GM12872 (cell line): ENCODE data around the gene MRGPRG.

Source experiments
- CTCF ChIP-seq: IDR thresholded peaks from 3 replicates; pipeline ENCODE4 v1.5.1; 2011; ENCODE audit warnings: low read depth, mild to moderate bottlenecking, low read length, moderate library complexity; ENCODE audit not compliant: insufficient read depth

The MRGPRG gene

DNA sequence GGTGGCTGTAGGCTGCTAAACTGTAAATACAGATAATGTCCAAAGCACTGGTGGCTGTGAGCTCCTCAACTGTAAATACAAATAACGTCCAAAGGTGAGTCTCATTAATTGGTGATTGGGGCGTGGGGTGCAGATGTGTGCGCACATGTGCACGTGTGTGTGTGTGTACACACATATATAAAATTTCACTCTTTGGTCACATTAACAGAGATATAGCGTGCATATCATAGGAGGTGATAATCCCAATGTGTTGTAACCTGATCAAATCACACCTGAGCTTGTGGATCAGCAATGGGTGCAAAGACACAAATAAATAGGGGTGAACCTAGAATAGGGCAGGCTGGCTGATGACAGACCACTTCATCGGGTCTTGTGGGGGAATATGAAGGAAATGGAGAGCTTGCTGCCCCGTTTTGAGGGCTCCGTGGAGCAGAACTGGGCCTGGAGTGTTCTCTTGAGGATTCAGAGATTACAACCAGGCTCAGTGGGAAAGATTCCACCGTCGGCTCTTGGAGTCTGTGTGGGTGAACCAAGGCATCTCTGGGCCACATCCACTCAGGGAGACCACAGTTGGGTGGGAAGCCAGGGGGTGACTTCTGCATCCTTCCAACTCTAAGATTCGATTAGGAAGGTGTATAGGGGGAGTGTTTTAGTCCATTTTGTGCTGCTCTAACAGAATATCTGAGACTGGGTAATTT, 28.6 kb downstream of the MRGPRG start:
- no peak for TF ChIP-seq CTCF

DNA sequence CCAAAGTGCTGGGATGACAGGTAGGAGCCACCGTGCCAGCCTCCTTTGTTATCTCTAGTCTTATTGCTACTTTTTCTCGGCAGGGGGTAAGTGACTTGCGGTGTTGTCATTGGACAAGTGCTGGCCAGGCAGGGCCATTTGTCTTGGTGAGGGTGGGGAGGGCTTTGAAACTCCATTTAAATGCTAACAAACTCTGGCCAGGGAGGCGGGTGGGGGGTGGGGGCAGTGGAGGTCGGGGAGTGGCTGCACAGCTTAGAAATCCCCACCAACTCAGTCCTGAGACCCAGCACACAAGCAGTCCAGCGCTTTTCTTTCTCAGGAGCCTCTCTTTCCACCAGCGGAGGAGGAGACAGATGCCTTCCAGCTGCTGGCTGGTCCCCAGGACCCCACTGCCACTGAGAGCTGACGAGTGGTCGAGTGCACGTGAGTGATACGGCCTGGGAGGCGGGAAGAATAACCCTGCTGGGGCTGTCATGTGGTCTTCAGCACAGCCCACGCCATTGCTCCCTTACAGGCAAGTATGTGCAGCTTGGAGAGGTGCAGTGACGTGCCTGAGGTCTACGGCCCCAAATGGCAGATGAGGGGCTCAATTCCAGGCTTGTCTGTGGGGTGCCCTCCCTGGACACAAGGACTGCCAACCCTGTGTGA, 29.3 kb downstream of the MRGPRG start:
- no peak for TF ChIP-seq CTCF

DNA sequence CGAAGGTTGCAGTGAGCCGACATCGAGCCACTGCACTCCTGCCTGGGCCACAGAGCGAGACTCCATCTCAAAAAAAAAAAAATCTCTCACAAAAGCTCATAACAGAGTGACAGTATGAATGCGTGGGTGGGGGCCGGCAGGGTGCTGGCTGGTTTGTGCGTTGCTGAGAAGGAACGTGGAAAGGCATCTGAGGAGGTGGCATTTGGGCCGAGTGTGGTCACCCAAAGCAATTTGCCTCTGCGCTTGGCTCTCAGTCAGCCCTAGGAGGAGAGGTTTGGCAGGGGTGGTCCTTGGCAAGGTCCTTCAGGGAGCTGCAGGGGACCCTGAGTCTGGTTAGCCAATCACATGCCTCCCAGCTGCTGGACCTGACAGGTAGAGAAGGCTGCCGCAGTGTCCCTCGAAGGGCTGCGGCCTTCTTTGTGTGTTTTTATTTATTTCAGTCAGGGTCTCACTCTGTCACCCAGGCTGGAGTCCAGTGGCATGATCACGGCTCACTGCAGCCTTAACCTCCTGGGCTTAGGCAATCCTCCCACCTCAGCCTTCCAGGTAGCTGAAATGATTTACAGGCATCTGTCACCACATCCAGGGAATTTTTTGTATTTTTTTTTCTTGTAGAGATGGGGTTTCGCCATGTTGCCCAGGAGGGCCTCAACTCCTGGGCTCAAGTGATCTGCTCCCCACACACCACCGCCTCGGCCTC, 30.0 kb downstream of the MRGPRG start:
- TF ChIP-seq CTCF, result no peak

GRCh38 chr11:3186166-3186953, 32.3 kb downstream of the MRGPRG start:
- TF ChIP-seq CTCF, result no peak

GRCh38 chr11:3184732-3185347, 33.8 kb downstream of the MRGPRG start:
- TF ChIP-seq CTCF, result no peak

GRCh38 chr11:3183523-3183922, 35.1 kb downstream of the MRGPRG start:
- TF ChIP-seq CTCF, result no peak
